Activated CD4-positive, CD25-positive, alpha-beta regulatory T cell treated with anti-CD3 and anti-CD28 coated beads, Interleukin-2, amount 50 U/mL, for 72 hours (primary cell): Measurements from ENCODE around the gene SEMA4G.

ENCODE experiments used
- DNase-seq: peaks from one replicate; pipeline ENCODE4 v3.0.0; 2021

The SEMA4G gene

DNA sequence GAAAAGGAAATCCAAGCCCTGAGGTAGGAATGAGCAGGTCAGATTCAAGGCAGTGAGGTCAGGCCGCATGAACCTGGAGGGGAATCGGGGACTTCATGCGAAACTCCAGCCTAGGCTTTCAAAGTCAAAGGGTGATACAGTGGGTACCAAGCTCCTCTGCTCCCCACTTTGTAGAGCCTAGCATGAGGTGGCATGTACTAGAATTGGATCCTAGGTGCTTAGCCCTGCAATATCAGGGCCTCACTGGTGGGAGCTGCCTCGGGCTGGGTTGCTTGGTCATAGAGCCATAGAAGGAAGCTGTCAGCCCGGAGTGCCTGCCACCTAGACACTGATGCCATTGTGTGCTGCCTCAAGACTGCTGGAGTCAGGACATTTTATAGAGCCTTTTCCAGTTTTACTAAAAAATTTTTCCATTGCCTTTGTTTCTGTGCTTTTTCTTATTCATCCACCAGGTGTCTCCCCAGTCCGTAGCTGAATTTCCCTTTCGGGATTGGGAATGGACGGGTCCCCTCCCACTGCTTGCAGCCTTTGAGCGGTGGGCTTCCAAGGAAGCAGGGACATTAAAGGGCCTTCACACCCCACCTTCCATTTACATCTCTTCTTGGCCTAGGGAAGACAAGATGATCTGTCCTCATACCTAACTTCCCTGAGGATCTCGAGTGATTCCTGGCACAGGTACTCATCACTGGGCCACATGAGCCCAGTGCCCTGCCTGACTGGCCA lies 24.8 kb downstream of the SEMA4G start:
- no peak for DNase-seq

DNA sequence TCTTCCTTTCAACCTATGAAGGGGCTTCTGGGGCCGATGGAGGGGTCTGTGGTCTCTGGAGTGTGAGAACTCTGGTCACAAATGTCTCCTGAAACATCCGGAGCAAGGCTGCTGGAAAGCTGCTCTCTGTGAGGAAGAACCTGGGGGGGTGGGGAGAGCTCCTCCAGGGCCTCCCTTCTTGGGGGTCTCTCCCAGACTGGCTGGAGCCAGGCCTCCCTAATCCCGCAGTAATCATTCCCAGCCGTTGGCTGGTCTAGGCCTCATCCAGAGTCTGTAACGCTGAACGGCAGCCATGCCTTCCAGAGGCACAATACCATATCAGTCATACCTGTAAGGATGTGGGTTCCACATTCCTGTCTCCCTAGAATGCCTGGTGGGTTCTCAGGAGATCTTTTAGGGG lies 25.9 kb downstream of the SEMA4G start:
- no peak for DNase-seq

DNA sequence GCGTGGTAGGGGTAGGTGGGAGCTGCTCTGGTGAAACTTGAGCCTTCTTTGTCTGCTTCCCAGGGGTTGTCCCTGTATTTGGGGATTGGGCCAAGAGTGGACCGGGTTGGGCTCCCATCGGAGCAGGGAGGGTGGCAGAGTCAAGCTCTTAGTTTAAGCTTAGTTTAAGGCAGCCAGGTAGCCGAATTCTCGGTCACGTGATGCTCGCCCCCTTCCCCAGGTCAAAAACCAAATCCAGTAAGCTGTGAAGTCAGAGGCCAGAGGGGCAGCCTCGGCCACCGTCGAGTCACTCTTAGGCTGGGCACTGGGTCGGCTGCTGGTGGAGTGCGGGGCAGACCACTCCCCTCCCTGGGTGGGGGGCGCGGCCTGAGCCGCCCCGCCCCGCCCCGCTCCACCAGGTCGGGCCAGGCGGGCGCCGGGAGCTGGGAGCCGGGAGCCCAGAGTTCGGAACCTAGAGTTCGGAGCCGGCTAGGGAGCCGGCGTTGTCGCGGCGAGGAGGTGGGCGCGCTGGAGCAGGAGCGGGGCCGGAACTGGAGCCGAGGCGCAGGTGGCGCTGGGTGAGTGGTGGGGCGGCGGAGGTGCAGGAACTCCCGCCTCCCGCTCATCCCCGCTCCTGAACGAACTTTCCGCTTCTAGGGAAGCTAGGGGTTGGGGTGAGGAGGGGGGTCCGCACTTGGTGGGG lies 27.5 kb downstream of the SEMA4G start:
- peak; percentile 42 for DNase-seq

DNA sequence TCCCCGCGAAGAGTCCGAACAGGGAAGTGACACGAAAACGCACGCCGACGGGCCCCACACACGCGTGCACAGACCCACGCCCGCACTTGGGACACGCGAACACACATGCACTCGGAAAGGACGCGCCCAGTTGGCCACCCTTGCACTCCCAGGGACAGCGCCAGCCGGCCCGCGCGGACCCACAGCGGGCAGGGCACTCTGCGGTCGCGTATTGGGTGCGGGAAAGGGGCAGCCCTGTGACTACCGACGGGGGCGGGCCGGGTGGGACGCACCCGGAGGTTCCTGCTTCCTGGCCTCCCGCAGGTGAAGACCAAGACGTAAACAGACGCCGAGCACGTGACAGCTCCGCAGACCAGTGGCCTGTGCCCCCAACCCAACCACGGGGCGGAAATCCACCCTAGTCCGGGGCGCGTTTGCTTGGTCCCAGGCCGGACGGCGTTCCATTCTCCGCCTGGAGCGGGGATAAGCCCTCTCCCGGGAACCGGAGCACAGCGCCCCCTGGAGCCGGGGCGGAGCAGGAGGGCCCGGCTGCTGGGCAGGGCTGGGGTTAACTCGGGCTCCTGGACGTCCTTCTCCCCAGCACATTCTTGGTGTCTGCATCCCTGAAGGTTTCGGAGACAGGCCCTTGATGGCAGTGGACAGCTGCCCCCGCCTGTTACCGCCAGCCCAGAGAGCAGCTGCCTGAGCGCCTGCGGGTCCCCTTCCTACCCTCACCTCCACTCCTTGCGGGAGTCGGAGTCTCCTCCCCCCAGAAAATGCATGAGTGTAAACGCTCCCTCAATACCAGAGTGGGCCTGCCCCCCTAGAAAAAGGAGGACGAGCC lies 28.3 kb downstream of the SEMA4G start:
- DNase-seq = peak; percentile 79

DNA sequence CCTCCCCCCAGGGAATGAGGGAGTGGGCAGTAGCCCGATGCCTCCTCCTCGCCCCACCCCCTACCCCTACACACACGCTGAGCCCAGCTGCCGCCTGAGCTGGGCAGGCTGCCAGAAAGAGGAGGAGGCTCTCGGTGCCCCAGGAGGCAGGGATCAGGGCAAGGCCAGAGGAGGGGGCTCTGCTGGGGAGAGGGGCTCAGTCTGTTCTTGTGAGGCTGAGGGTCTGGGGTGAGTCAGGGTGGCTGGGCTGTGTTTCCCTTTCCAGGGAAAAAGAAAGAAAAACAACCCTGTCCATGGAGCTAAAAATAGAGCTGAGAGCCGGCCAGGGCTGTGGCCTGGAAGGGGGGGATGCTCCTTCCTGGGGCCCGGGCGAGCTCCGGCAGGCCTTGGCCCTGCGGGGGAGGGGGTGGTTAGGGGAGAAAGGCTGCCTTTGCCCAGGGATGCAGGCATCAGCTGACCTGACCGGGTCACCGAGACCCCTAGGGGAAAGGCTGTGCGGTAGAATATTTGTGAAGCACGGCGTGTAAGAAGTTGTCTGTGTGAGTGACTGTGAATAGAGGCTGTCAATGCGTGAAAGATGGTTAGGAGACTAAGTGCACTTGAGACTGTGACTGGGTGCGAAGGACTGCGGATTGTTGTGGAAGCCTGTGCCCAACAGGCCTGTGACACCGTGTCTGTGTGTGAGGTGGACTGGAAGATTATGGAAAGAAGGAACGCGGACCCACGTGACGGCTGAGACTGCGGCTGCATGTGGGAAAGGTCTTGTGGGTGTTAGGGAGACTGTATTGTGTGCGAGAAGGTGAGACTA lies 29.1 kb downstream of the SEMA4G start:
- DNase-seq = peak; percentile 63

DNA sequence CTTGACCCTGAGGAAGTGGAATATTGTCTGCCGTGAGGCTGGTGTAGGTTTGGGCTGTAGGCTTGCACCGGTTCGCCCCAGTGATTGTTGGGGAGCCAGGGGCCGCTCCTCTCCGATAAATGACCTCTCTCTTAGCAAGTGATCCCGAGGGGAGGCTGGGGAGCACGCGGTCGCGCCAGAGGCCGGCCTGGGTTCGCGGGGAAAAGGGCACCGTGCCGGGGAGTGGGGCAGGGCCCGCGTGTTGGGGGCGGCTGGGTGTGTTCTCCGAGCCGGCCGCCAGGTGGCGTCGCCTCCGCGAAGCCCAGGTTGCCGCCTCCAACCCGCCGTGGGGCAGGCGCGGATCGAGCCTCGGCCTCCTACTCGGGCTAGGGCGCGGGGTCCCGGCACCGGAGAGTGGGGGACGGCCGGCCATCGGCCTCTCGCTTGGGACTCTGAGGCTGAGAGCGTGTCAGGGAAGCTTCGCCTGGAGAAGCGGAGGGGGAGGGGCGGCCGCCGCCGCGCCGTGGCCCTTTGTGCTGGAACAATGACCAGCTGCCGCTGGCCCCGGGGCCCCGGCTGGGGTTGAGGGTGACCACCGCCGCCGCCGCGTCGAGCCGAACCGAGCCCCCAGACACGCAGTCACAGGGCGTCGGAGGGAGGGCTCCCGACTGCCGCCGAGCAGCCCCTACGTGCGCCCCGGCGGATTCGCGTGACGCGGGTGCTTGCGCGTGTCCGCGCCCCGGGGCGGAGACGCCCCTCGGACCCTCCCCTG lies 29.9 kb downstream of the SEMA4G start:
- DNase-seq = peak; percentile 85

DNA sequence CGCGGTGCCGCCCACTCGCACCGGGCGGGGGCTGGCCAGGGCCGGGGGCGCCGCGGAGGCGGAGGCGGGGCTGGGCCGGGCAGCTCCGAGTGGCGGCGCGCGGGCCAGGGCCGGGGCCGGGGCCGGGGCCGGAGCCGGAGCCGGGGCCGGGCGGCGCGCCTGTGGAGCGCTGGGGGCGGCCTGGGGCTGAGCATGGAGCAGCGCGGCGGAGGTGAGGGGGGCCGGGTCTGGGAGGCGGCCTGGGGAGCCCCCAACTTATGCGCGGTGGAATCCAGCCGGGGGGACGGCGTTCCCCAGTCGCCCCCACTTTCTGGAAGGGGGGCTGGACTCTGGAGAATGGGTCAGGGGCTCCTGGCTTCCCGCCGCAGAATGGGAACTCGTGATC lies 30.4 kb downstream of the SEMA4G start, which contains the start of gene LZTS2:
Gene LZTS2 (plus strand): TSS at position 67 of the 385 bp plus-strand sequence. CDS start 2,731 bp downstream, outside the sequence.
- no peak for DNase-seq

DNA sequence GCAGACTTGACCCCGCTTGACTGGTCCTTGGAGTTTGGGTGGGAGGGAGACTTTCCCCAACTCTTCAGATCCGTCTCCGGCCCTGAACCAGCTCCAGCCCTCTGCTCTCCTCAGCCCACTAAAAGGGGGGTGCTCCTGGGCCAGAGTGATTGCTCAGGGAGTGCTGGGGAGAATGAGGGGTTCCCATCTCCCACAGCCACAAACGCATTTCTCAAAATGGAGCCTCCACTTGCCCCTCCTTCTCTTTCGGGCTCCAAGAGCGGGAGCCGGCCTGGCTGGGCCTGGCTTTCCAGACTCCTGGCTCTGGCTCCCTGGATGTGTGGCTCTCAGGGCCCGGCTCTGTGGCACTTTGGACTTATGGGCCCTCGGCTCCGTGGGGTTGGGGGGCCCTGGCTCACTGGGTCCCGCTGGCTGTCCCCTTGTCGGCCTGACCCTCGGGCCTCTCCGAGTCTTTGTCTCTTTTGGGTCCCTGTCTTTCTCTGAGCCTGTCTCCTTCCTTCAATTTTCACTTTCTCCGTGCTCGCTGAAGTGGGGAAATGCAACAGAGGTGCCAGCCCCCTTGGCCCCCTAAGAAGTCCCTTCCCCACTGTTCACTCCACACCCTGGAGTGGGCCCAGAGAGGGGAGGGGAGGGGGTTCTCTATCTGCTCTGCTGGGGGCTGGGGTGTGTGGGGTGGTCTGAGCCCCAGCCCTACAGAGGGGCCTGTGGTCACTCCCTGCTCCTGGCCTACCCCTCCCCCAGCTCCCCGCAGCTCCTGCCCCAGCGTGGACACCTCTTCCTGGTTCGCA lies 31.0 kb downstream of the SEMA4G start:
- no peak for DNase-seq

DNA sequence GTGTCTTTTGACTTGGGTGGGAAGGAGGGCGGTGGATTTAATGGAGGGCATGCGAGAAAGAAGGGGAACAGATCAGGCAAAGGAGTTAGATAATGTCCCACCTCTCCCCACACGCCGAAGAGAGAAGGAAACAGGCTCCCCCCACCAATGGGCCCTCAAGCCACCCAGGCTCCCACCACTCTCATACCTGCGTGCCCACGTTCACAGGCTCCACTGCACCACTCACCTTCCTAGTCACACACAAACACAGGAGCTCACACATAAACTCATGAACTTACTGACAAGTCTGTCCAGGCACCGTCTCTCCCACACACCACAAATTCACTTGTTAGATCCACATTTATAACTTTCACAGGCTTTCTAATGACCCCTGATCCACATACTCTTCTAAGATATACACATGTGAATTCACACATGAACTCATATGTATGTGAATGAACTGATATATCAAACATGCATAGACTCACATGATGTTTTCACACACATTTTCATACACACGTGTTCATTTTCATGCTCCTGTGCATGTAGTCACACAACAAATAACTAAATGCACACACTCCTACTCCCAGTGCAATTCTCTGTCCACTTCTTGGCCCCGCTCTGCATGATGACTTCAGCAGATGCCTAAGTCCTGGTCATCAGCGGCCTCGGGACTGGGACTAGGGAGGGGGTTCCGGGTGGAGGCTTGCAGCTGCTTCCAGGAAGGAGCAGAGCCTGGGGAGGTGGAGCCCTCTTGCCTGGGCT lies 31.8 kb downstream of the SEMA4G start:
- DNase-seq = no peak

DNA sequence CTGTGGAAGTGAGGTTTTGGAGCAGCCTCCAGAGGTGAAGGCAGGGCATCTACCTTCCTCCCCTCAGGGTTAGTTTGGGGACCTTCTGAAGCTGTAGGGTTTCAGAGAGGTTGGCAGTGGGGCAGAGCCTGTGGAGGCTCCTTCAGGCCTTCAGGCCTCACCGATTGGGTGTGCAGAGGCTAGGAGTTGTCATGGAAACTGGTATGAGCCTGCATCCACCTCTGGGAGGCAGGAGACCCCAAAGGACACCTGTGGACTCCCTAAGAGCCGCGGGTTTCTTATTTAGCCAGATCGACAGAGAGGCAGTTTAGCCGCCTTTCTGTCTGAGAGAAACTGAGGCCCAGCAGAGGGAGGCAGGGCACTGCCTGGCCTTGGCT lies 32.3 kb downstream of the SEMA4G start:
- DNase-seq = no peak

DNA sequence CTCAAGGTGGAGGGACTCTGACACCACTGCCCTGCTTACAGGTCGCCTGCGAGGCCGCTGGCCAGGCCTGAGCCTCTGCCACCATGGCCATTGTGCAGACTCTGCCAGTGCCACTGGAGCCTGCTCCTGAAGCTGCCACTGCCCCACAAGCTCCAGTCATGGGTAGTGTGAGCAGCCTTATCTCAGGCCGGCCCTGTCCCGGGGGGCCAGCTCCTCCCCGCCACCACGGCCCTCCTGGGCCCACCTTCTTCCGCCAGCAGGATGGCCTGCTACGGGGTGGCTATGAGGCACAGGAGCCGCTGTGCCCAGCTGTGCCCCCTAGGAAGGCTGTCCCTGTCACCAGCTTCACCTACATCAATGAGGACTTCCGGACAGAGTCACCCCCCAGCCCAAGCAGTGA lies 33.2 kb downstream of the SEMA4G start:
- no peak for DNase-seq

DNA sequence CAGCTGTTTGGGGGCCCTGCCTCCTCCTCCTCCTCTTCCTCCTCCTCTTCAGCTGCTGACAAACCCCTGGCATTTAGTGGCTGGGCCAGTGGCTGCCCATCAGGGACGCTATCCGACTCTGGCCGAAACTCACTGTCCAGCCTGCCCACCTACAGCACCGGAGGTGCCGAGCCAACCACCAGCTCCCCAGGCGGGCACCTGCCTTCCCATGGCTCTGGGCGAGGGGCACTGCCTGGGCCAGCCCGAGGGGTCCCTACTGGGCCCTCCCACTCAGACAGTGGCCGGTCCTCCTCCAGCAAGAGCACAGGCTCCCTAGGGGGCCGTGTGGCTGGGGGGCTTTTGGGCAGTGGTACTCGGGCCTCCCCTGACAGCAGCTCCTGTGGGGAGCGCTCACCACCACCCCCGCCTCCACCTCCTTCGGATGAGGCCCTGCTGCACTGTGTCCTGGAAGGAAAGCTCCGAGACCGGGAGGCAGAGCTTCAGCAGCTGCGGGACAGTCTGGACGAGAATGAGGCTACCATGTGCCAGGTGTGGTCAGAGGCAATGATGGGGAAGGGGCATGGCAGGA lies 34.4 kb downstream of the SEMA4G start:
- no peak for DNase-seq

DNA sequence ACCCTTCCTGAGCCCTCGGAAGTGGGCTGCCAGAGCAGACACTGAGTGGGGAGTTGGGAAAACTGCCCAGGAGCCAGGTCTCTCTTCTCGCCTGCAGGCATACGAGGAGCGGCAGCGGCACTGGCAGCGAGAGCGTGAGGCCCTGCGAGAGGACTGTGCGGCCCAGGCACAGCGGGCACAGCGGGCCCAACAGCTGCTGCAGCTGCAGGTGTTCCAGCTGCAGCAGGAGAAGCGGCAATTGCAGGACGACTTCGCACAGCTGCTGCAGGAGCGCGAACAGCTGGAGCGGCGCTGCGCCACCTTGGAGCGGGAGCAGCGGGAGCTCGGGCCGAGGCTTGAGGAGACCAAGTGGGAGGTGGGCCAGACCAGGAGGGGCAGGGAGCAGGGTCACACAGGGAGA lies 36.1 kb downstream of the SEMA4G start:
- no peak for DNase-seq

DNA sequence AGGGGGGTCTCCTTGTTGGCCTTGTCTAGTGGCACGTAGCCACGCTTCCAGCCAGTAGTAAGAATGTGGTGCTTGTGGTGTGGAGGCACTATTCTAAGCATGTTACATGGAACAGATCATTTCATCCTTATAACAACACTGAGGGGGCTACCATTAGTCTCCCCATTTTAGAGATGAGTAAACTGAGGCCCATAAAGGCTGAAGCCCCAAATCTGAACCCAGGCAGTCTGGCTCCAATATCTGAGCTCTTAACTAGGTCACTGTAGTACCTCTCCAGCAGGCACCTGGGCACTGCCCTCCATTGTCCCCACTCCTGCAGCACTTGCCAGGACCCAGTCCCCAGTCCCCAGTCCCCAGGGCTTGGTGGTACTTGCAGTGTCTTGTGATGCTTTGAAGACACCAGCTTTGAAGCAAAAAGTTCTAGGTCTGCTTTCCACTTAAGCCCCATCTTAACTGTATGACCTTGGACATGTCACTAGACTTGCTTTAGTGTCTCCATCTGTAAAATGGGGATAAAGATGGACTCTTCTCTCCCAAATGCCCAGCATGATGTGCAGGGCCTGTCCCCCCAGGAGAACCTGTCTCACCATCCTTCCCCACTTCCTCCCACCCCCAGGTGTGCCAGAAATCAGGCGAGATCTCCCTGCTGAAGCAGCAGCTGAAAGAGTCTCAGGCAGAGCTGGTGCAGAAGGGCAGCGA lies 36.7 kb downstream of the SEMA4G start:
- no peak for DNase-seq

DNA sequence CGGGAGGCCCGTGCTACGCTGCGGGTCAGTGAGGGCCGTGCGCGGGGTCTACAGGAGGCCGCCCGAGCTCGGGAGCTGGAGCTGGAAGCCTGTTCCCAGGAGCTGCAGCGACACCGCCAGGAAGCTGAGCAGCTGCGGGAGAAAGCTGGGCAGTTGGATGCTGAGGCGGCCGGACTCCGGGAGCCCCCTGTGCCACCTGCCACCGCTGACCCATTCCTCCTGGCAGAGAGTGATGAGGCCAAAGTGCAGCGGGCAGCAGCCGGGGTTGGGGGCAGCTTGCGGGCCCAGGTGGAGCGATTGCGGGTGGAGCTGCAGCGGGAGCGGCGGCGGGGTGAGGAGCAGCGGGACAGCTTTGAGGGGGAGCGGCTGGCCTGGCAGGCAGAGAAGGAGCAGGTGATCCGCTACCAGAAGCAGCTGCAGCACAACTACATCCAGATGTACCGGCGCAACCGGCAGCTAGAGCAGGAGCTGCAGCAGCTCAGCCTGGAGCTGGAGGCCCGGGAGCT lies 37.3 kb downstream of the SEMA4G start:
- no peak for DNase-seq

DNA sequence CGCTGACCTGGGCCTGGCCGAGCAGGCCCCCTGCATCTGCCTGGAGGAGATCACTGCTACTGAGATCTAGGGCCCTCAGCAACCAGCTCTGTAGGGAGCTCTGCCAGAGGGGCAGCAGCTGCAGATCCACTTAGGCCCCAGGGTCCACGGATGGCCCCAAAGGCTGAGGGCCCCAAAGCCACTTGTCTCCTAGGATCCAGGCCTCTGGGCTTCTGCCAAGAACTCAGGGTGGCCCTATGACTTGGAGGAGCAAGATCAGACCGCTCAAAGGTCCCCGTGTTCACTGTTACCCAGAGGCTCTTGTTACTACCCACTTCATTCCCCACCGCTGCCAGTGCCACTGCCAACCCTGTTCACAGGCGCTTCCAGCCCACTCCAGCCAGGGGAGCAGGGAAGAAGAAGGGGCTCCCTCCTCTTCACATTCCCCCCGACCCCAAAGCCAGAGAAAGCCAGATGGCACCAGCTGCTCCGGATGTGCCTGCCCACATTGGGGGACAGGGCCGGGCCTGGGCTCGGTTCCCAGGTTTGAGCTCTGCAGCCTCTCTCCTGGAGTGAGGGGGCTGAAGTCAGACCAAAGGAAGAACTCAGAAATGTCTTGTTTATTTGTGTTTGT lies 37.9 kb downstream of the SEMA4G start:
- no peak for DNase-seq

DNA sequence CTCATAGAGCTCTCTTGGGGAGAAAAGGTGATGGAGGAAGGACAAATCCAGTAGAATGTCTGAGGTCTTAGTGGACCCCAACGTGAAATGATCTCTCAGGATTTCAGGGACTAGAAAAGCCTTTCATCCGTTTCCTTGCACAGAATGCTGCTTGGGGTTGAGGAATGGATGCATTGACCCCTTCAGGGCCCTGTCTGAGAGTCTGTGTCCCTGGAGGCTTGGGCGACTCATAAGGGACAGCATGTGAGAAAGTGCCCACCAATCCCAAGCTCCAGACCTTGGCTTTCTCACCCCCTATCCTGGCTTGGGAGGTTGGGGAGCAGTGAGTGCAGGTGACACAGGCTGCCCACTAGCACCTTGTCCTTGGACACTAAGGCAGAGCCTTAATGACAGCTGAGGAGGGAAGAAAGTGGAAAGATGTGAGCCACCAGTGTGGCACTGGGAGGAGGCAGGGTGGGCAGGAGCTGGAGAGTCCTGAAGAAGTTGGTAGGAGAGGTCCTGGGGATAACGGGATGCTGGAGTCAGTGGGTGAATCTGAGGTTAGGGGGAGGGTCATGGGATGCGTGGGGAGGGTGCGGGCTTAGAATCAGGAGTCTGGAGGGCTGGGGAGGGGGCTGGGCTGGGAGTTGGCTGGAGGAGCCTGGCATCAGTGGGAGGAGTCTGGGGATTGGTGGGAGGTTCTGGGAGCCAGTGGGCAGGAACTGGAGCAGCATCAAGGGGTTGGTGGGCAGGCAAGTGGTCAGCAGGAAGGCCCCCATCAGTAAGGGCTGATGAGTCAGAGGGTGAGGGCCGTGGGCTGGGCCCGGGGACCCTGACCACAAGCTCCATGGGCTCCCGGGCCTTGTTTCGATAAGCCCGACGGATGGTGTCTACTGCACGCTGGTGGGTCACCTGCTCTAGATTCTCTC lies 38.9 kb downstream of the SEMA4G start:
- no peak for DNase-seq
